ENCODE measurements around the gene RHOH.
A peak's percentile ranks its signal among the peaks of the same experiment; 100 is the strongest.
"Not testable (repeated sequence)": the region's sequence is repeated elsewhere in the genome, so short reads cannot be mapped to it uniquely, and the experiment has no call there.

RHOH gene

DNA sequence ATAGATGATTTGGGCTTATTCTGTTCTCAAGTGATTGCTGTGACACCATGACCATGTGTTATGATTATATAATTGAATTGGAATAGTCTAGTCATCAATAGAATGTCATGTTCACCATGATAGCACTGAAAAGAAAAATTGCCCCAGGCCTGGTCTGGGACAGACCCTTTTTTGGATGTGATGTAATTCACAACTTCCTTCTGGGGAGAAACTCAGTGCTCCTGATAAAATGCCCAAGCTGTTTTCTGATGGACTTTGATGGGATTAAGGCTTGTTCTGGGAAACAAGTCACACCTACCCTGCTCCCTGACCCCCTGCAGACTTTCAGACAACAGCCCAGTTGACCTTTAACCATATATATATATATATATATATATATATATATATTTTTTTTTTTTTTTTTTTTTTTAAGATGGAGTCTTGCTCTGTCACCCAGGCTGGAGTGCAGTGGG is 65.3 kb downstream of the RHOH start:
- no peak for DNase-seq (ENCODE audit: low read depth)

GRCh38 chr4:40262861-40263260 is 66.0 kb downstream of the RHOH start:
- no peak for DNase-seq (ENCODE audit: low read depth)

GRCh38 chr4:40264497-40264896 is 67.7 kb downstream of the RHOH start:
- no peak for DNase-seq (ENCODE audit: low read depth)

DNA sequence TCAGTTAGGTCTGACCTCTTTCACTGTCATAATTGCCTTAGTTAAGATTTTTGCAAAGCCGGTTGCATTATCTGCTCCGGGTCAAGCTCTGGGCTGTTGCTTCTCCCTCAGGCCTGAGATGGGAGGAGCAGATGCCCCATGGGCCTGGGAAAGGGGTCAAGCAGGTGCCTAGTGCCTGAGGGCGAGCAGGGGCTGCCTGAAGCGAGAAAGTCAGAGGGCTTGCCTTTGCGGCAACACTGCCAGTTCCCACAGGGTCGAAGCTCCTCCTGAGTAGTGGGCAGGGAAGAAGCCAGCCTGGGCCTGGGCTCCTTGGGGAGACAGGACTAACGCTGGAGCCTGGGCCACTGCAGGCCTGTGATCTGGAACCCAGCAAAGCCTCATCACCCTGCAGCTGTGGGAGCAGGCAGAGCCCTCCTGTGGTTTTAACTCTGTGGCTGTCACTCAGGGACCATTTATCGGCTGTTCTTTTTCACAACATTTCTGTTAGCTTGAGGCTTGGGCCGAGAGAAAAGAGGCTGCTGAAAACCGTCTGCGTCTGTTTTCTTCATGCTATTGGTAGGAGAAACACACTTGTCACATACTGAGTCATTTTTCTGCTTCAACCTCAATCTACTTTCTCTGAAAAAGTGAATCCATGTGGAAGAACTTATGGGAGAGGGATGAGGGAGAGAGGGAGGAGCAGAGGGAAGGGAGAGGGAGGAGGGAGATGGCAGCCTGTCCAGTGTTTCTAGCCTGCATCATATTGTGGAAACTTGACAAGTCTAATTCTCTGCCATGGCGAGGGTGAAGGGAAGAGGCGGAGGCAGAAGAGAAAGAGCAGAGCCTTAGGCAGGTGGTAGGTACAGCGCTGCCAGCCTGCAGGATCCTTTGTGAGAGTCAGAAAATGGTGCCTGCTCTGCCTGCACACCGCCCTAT is 68.4 kb downstream of the RHOH start:
- DNase-seq (ENCODE audit: low read depth): peak; percentile 43

- no peak for DNase-seq (ENCODE audit: low read depth)
Observed at GRCh38 chr4:40265910-40266274, 69.1 kb downstream of the RHOH start.

DNA sequence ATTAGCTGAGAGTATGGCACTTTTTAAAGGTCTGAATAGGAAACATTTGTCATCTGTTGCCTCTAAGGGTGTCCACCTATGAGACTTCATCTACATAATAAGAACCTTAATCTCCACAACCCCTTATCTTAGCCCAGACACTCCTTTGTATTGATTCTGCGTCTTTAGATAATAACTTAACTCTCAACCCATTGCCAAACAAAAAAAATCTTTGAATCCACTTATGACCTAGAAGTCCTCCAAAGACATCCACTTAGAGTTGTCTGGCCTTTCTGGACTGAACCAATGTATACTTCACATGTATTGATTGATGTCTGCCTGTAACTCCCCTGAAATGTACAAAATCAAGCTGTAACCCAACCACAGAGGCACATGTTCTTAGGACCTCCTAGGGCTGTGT is 72.3 kb downstream of the RHOH start:
- no peak for DNase-seq (ENCODE audit: low read depth)

GRCh38 chr4:40270609-40271008 is 73.8 kb downstream of the RHOH start:
- DNase-seq (ENCODE audit: low read depth): no peak

DNA sequence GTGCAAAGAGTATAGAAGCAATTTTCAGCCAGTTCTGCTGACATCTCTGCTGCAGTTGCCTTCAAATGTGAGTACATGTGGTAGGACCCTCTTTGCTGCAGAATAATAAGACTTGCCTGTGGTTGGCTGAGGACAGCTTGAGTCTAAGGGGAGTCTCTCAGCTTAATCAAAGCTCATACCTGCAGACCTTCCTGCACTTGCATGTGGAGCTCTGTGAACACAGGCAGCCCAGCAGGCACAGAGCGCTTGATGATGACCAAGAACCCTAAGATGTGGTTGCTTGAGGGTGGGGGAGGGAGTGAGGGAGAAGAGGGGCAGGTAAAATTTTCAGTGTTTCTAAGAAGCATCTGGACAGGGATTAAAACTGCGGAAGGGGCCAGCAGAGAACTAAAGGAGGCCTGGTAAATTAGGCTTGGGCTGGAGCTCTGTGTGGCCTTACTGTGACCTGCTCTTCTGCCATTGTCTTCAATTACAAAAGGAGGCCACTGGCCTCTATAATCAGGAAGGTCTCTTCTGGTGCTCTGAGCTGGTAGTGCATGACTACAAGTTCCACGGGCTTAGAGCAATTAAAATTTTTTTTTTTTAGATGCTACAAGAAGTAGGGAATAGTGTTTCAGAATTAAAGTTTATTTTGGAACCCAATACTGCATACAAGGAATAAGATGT is 78.4 kb downstream of the RHOH start:
- no peak for DNase-seq (ENCODE audit: low read depth)

GRCh38 chr4:40276546-40276945 is 79.7 kb downstream of the RHOH start:
- DNase-seq (ENCODE audit: low read depth): no peak

DNA sequence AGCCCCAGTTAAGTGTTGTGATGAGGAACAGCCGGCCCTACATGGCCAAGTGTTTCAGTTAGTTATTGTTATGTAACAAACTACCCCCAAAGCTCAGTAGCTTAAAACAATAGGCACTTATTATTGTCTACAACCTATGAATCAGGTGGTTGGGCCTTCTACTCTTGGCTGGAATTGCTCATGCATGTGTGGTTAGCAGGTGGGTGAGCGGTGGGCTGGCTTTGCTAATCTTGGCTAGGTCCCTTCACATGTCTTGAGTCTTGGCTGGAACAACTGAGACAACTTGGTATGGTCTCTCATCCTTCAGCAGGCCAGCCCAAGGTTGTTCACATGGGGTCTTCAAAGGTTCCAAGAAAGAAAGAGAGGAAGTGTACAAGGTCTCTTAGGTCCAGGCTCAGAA is 83.8 kb downstream of the RHOH start:
- DNase-seq (ENCODE audit: low read depth): peak; percentile 42

DNA sequence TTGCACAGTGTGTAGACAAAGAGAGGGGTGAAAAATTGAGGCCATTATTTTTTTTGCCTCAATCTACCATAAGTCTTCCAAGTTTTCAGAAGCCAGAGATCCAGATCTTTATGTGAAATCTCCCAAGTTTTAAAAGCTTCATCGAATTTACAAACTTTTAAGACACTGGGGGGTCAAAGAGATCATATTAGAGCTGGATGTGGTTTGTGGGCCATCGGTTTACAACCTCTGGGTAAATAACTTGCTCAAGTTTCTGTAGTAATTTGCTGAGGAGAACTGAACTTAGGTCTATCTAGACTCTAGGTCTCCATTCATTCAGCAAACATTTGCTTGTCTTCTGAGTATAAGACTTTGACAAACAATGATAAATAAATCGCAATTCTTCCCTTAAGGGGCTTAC is 84.3 kb downstream of the RHOH start:
- no peak for DNase-seq (ENCODE audit: low read depth)

- DNase-seq (ENCODE audit: low read depth): no peak
Observed at GRCh38 chr4:40281913-40282312, 85.1 kb downstream of the RHOH start.

- not testable (repeated sequence) for DNase-seq (ENCODE audit: low read depth)
Observed at GRCh38 chr4:40282857-40283256, 86.0 kb downstream of the RHOH start.

DNA sequence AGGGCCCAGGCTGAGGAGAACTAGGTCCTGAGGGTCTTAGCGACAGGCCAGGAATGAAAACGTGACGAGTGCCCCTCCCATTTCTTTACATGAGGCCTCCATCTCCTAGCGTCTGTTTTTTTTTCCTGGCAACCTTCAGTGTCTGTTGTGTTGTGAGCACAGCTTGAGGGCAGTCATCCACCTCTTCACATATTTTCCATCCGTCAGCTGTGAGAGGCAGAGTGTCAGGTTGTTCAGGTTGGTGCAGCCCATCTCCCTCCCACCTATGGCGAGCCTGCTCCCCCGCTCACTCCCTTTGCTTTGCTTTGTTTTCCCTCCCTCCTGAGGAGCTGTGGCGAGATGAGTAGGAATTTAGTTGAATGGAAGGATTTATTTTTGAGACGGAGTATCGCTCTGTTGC is 86.6 kb downstream of the RHOH start:
- no peak for DNase-seq (ENCODE audit: low read depth)

- DNase-seq (ENCODE audit: low read depth): peak; percentile 63
Observed at GRCh38 chr4:40283968-40284367, 87.1 kb downstream of the RHOH start.

DNA sequence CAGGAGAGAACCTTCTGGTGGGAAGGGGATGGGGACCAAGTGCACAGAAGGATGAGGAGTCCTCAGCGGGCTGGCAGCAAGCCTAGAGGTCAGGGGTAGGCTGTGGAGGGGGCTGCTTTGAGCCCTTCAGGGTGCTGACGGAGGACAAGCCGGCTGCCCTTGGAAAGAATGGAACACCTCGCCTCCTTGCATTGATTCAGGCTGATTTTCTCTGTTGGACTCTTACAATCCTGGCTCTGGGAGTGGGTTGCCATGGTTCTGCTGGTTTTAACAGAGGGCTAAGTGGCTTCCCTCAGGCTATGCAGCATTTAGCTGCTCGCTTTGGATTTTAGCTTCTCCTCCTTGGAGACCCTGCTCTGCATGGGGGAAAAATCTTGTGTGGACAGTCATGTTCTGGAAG is 88.9 kb downstream of the RHOH start:
- no peak for DNase-seq (ENCODE audit: low read depth)

- DNase-seq (ENCODE audit: low read depth): no peak
Observed at GRCh38 chr4:40288566-40288965, 91.7 kb downstream of the RHOH start.

DNA sequence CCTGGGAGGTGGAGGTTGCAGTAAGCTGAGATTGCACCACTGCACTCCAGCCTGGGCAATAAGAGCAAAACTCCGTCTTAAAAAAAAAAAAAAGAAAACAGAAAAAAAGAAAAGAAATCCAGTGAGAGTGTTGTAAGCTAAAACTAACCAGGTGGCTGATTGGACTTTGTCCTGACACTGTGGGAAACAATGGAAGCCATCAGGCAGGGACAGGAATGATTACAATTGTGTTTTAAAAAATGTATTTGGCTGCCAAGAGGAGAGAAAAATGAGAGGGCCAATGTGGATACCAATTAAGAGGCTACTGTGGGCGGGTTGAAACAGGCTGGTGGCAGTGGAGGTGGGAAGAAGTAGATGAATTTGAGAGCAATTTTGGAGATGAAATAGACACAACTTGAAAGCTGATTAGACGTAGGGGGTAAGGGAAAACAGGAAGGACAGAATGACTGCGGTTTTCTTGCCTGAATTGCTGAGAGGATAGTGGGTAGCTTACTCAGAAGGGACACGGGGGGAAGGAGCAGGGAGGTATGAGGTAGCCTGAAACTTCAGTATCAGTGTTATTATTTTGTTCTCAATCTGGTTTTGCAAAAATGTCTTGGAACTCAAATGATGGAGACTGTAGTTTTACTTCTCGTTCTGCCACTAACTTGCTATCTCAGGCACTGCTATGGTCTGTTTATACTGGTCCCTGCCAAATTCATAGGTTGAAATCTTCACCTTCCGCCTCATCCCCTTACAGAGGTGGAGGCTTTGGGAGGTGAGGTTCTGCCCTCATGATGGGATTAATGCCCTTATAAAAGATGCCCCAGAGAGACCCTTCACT is 92.7 kb downstream of the RHOH start:
- DNase-seq (ENCODE audit: low read depth): no peak

DNA sequence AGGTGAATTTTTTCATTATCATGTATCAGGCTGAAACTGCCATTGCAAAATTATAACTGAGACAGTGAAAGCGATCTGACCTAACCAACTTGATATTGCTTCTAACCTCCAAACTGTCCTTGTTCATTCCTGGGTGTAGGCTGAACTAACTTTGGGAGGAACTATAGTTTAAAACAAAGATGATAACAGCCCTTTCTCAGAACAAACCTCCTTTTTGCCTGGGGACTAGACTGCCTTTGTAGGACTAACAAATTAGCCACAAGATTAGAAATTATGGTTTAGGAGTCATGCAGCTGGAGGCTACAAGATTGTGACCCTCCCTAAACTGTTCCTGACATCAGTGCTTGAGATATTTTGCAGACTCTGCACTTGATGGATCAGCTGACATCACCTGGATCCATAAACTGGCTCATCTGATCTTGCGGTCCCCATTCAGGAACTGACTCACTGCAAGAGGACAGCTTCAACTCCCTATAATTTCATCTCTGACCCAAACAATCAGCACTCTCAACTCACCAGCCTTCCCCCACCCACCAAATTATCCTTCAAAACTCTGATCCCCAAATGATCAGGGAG is 93.9 kb downstream of the RHOH start:
- not testable (repeated sequence) for DNase-seq (ENCODE audit: low read depth)

DNA sequence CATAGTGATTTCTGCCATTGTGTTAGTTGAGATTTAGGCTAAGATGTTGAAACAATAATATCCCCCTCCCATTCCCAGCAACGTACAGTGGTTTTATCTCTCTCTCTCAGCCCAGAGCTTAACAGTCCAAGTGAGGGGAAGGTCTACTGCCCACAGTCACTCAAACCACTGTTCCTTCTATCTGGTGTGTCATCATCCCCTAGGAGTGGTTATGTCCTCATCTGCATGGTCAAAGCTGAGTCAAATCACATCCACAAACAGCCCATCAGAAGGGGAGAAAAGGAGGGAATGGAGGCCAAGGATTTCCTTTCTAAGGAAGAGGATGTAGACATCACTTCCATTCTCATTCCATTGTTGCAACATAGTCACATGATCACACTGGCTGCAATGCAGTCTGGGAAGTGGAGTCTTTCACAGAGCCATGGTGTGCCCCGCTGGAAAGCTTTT is 95.5 kb downstream of the RHOH start:
- no peak for DNase-seq (ENCODE audit: low read depth)

GRCh38 chr4:40294339-40294738 is 97.5 kb downstream of the RHOH start:
- DNase-seq (ENCODE audit: low read depth): no peak

DNA sequence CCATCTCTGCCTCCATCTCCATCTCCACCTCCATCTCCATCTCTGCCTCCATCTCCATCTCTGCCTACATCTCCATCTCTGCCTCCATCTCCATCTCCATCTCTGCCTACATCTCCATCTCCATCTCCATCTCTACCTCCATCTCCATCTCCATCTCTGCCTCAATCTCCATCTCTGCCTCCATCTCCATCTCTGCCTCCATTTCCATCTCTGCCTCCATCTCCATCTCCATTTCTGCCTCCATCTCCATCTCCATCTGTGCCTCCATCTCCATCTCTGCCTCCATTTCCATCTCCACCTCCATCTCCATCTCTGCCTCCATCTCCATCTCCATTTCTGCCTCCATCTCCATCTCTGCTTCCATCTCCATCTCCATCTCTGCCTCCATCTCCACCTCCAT is 98.2 kb downstream of the RHOH start:
- DNase-seq (ENCODE audit: low read depth): not testable (repeated sequence)

Measured in stimulated activated CD8-positive, alpha-beta memory T cell treated with anti-CD3 and anti-CD28 coated beads, Interleukin-12 subunit alpha, Interleukin-12 subunit beta, amount 100 ng/mL, for 4 hours (primary cell).